D721Med (cell line): ENCODE measurements around the gene RARA.

Experiments
- DNase-seq: peaks from one replicate; pipeline ENCODE4 v3.0.0; 2011; ENCODE audit warnings: low spot score; ENCODE audit not compliant: insufficient read length
- FAIRE-seq: peaks from 2 replicates; lab custom pipeline; 2011; peaks lifted over from hg19 to GRCh38; lab: Jason Lieb, UNC
- TF ChIP-seq, protein P1 (sequence below): IDR thresholded peaks from 2 replicates; pipeline ENCODE4 v1.5.1; 2012; ENCODE audit warnings: mild to moderate bottlenecking, control low read depth; ENCODE audit not compliant: insufficient read depth; ENCODE audit errors: missing control alignments

The RARA gene

DNA sequence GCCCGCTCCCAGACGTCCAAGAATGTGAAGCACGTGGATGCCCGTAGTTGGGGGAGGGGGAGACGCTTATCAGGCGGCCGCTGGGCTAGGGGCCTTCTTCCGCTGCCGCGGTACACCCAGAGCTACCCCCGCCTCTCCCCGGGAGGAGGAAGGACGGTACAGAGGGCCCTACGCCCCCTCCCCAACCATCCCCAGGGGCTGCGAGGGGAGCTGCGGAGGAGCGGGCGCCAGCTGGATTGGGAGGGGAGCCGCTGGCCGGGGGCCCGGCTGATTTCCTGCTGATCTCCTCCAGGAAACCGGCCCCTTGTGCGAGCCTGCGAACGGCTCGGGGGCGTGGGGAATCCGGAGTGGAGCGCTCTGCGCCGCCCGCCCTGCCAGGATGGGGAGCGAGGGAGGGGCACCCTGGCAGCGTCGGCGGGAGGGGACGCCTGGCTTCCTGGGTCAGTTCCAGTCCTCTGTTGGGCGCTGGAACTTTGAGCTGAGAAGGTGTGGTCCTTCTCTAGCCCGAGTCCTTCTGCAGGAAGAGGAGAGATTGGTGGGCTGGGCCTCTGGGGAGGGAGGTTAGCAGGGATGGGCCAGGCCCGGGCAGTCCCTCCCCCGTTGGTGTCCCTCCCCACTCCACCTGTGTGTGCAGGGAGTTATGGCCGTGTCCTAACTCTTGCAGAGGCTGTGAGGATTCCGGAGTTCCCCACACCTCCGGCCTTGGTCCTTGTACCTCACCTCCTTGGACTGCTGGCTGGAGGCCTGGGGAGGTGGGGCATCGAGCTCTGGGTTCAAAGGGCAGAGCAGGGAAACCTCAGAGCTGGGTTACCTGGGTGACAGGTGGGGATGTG, 36.4 kb downstream of the RARA start:
- TF ChIP-seq, protein P1, sequence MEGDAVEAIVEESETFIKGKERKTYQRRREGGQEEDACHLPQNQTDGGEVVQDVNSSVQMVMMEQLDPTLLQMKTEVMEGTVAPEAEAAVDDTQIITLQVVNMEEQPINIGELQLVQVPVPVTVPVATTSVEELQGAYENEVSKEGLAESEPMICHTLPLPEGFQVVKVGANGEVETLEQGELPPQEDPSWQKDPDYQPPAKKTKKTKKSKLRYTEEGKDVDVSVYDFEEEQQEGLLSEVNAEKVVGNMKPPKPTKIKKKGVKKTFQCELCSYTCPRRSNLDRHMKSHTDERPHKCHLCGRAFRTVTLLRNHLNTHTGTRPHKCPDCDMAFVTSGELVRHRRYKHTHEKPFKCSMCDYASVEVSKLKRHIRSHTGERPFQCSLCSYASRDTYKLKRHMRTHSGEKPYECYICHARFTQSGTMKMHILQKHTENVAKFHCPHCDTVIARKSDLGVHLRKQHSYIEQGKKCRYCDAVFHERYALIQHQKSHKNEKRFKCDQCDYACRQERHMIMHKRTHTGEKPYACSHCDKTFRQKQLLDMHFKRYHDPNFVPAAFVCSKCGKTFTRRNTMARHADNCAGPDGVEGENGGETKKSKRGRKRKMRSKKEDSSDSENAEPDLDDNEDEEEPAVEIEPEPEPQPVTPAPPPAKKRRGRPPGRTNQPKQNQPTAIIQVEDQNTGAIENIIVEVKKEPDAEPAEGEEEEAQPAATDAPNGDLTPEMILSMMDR = no peak
- DNase-seq (no peak), FAIRE-seq (no peak)

DNA sequence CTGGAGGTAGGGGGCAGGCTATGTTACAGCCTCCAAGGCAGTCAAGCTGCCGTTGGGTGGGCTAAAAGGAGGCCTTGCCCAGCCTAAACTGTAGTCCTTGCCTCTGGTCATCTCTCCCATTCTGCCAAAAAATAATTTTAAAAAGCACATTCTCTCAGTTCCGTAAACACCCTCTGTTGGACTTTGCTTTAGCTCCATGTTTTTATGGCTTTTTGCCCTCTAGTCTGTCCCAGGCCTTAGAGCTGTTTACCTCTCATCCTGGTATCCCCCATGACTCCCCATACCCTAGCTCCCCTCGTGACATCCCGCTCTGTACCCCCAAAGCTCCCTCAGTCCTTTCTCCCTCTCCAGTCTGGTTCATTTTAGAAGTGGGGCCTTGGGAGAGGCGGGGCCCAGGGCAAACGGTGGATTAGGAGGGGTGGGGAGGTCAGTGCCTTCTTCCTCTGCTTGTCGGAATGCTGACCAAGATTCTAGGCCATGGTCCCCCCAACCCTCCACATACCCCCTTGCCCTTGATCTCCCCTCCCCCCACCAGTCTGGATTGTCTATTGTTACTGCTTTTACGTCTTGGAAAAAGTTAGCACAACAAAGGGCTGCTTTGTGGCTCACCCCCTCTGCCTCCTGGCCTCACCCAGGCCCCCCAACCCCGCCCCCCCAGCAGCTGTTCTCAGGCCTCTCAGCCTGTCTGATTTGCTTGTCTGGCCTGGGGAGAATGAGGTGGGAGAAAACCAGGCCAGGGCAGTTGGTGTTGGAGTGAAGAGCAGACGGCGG, 37.2 kb downstream of the RARA start:
- no peak for DNase-seq
- TF ChIP-seq, protein P1 = no peak
- no peak for FAIRE-seq

DNA sequence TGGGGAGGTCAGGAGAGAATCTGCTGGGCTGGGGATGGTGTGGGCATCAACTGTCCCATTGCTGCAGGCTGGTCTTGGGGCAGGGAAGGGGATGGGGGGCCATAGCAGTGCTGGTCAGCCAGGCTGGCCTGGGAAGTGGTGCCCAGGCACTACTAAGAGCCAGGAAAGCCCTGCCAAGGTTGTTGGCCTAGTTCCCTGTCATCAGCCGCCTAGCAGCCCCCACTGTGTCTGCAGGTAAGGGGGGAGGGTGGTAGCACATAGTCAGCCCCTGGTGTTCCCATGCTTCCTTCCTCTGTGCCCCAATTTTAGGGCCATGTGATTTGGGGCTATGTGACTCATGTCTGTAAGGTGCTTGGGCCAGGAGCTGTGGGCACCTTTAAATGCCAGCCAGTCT, 37.8 kb downstream of the RARA start:
- FAIRE-seq (no peak), DNase-seq (no peak)
- TF ChIP-seq, protein P1 = no peak

GRCh38 chr17:40347319-40348135, 38.5 kb downstream of the RARA start:
- FAIRE-seq (no peak), DNase-seq (no peak)
- TF ChIP-seq, protein P1 = no peak

DNA sequence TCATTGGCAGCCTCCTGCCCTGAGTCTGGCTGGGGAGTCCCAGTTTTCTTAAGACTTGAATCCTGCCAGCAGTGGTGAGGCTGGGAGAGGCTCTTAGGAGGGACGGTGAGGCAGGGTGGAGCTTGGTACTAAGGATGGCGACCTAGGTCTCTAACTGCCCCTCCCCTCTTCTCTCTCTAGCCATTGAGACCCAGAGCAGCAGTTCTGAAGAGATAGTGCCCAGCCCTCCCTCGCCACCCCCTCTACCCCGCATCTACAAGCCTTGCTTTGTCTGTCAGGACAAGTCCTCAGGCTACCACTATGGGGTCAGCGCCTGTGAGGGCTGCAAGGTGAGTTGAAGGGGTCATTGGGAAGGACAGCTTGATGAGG, 39.1 kb downstream of the RARA start:
- TF ChIP-seq, protein P1 = no peak

GRCh38 chr17:40348562-40349476, 39.8 kb downstream of the RARA start:
- FAIRE-seq = no peak
- TF ChIP-seq, protein P1 = no peak
- DNase-seq = no peak

More for the DNA sequence above, 39.1 kb downstream of the RARA start:
- DNase-seq (no peak), FAIRE-seq (no peak)
